Calu3 (cell line): ENCODE data around the gene CADM1. TPM values are rescaled to one million over a fixed set of nuclear protein-coding genes. Genes with fewer than 3 reads are reported as not detected.

Experiments used
- BruUV-seq: library from RNA; stranded (reverse); fragments of 400-500 nt; replicated peaks from 2 replicates; lab custom pipeline; 2021; lab: Mats Ljungman, UMichigan
- CTCF ChIA-PET: fragments of 300-600 bp; sonication (Branson Sonifier 250); formaldehyde crosslinking; loops from one replicate; lab custom pipeline; 2022; ENCODE audit warnings: antibody characterized with exemption; lab: Charles Lee
- DNase-seq: peaks from one replicate; pipeline ENCODE4 v3.0.0; 2022
- H3K27ac Mint-ChIP-seq: one replicate; pipeline ENCODE4 v1.8.0; 2022; ENCODE audit warnings: mixed read lengths; ENCODE audit not compliant: unreplicated experiment
- H3K27me3 Mint-ChIP-seq: one replicate; pipeline ENCODE4 v1.8.0; 2022; ENCODE audit warnings: mixed read lengths; ENCODE audit not compliant: unreplicated experiment
- H3K36me3 Mint-ChIP-seq: one replicate; pipeline ENCODE4 v1.8.0; 2022; ENCODE audit warnings: mild to moderate bottlenecking, moderate library complexity, mixed read lengths; ENCODE audit not compliant: insufficient read depth, unreplicated experiment
- H3K4me1 Mint-ChIP-seq: one replicate; pipeline ENCODE4 v1.8.0; 2022; ENCODE audit warnings: mild to moderate bottlenecking, low read depth, mixed read lengths; ENCODE audit not compliant: unreplicated experiment
- H3K4me3 Mint-ChIP-seq: one replicate; pipeline ENCODE4 v1.8.0; 2022; ENCODE audit warnings: mild to moderate bottlenecking, low read depth, moderate library complexity, mixed read lengths; ENCODE audit not compliant: unreplicated experiment
- H3K9me3 Mint-ChIP-seq: one replicate; pipeline ENCODE4 v1.8.0; 2022; ENCODE audit warnings: low read depth, mixed read lengths; ENCODE audit not compliant: unreplicated experiment
- CTCF ChIP-seq: fragments of 200-600 bp; IDR thresholded peaks from one replicate; pipeline ENCODE4 v1.8.0; 2022; ENCODE audit warnings: antibody characterized with exemption; ENCODE audit not compliant: unreplicated experiment
- intact Hi-C: fragments of 100-400 bp; cut with micrococcal nuclease; formaldehyde crosslinking; loops from one replicate; pipeline ENCODE4 v1.10.0; 2022; ENCODE audit not compliant: unreplicated experiment
- total RNA-seq: library from RNA; stranded (reverse); gene quantifications from 2 replicates; pipeline ENCODE4 v1.2.3, GENCODE V29; 2022

Gene CADM1
- total RNA-seq, 1 experiment from 2014 or later: 0.68 TPM

GRCh38 chr11:115488945-115489344, 15.3 kb downstream of the CADM1 start:
- Mint-ChIP-seq H3K9me3 (peaks cover 13% of the 10 kb centered on the region), H3K36me3 (no peaks in the 10 kb centered on the region), H3K4me1 (no peaks in the 10 kb centered on the region), H3K27ac (no peak overlapping the region), H3K27me3 (no peaks in the 10 kb centered on the region), H3K4me3 (no peak overlapping the region)
- intact Hi-C loops: no loop called here
- CTCF ChIA-PET: no interaction called here
- no TSS peak for BruUV-seq
- TF ChIP-seq CTCF: no peak
- DNase-seq: no peak

- Mint-ChIP-seq H3K27ac (no peak overlapping the region), H3K36me3 (no peaks in the 10 kb centered on the region), H3K27me3 (no peaks in the 10 kb centered on the region), H3K9me3 (peaks cover 18% of the 10 kb centered on the region), H3K4me1 (no peaks in the 10 kb centered on the region), H3K4me3 (no peak overlapping the region)
- no peak for DNase-seq
- no peak for TF ChIP-seq CTCF
- no TSS peak for BruUV-seq
- CTCF ChIA-PET: no interaction called here
- intact Hi-C loops: no loop called here
Measured at GRCh38 chr11:115481528-115481927, 22.7 kb downstream of the CADM1 start.

- CTCF ChIA-PET: no interaction called here
- Mint-ChIP-seq H3K27me3 (no peaks in the 10 kb centered on the region), H3K9me3 (peaks cover 12% of the 10 kb centered on the region), H3K4me3 (no peak overlapping the region), H3K27ac (no peak overlapping the region), H3K36me3 (no peaks in the 10 kb centered on the region), H3K4me1 (no peaks in the 10 kb centered on the region)
- no peak for TF ChIP-seq CTCF
- BruUV-seq: no TSS peak
- DNase-seq: no peak
- intact Hi-C loops: no loop called here
Measured at GRCh38 chr11:115480611-115481010, 23.6 kb downstream of the CADM1 start.

- no peak overlapping the region for H3K4me3 Mint-ChIP-seq
- intact Hi-C loops: no loop called here
- no peaks in the 10 kb centered on the region for H3K4me1 Mint-ChIP-seq
- H3K27ac Mint-ChIP-seq: no peak overlapping the region
- TF ChIP-seq CTCF: no peak
- no peaks in the 10 kb centered on the region for H3K36me3 Mint-ChIP-seq
- CTCF ChIA-PET: no interaction called here
- no TSS peak for BruUV-seq
- no peak for DNase-seq
- H3K27me3 Mint-ChIP-seq: no peaks in the 10 kb centered on the region
- H3K9me3 Mint-ChIP-seq: peaks cover 9% of the 10 kb centered on the region
Measured at GRCh38 chr11:115477410-115477809, 26.8 kb downstream of the CADM1 start.
